GM12872 (cell line): ENCODE measurements around the gene PRPH.

Experiments used
- CTCF ChIP-seq: IDR thresholded peaks from 3 replicates; pipeline ENCODE4 v1.5.1; 2011; ENCODE audit warnings: low read depth, mild to moderate bottlenecking, low read length, moderate library complexity; ENCODE audit not compliant: insufficient read depth

The PRPH gene

GRCh38 chr12:49273726-49274395 is 21.1 kb upstream of the PRPH start:
- no peak for TF ChIP-seq CTCF

GRCh38 chr12:49274396-49275069 is 20.4 kb upstream of the PRPH start:
- no peak for TF ChIP-seq CTCF

- no peak for TF ChIP-seq CTCF
These were observed 18.4 kb upstream of the PRPH start for GRCh38 chr12:49276304-49277290.

GRCh38 chr12:49277466-49277865 is 17.5 kb upstream of the PRPH start:
- no peak for TF ChIP-seq CTCF

GRCh38 chr12:49279706-49280159 is 15.2 kb upstream of the PRPH start:
- TF ChIP-seq CTCF, result no peak

GRCh38 chr12:49282302-49282701 is 12.6 kb upstream of the PRPH start:
- no peak for TF ChIP-seq CTCF
